HG03045 (cell line): ENCODE results near the gene CDKN2C.
"Not testable (repeated sequence)": the region's sequence is repeated elsewhere in the genome, so short reads cannot be mapped to it uniquely, and the experiment has no call there.

ENCODE experiments used
- ATAC-seq: cut with Tn5 transposase; IDR thresholded peaks from one replicate; pipeline ENCODE4 v1.9.1; 2021; ENCODE audit warnings: mild to moderate bottlenecking, moderate library complexity; ENCODE audit not compliant: unreplicated experiment

CDKN2C gene

DNA sequence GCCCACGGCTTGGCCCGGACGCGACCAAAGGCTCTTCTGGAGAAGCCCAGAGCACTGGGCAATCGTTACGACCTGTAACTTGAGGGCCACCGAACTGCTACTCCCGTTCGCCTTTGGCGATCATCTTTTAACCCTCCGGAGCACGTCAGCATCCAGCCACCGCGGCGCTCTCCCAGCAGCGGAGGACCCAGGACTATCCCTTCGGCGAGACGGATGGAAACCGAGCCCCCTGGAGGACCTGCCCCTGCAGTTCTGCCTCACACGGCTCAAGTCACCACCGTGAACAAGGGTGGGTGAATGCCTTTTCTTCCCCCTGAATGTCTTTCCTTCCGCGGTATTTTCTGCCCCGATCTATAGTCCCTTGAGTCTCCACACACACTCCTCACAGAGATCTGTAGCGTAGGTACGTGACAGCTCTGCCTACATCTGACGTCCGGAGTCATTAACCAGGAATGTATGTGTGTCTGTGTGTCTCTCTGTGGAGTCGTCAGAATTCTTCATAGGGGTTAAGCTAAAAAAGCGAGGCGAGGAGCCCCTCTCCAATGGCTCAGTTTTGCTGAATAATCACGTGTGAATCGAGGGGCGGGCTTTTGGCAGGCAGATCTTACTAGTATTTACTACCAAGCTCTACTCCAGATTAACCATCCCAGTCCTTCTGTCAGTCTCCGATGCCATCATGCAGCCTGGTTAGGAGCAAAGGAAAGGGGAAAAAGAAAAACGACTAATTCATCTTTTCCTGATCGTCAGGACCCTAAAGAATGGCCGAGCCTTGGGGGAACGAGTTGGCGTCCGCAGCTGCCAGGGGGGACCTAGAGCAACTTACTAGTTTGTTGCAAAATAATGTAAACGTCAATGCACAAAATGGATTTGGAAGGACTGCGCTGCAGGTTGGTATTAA, at the start of gene CDKN2C:
Gene CDKN2C, plus strand, starts transcription at position 635 of the 898 bp plus-strand sequence. Its CDS starts 124 bp downstream, at position 759.
- peak; percentile 23 for ATAC-seq

DNA sequence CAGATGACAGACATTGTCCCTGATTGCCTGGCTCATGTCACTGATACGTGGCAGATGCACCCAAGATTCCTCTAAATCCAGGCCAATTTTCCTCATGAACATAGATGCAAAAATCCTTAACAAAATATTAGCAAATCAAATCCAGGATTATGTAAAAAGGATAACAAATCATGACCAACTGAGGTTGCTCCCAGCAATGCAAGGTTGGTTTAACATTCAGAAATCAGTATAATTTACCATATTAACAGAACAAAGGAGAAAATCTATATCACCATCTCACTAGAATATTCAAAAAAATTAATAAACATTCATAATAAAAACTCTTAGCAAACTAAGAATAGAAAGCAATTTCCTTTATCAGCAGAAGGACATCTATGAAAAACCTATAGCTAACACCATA, 49.6 kb upstream of the CDKN2C start:
- ATAC-seq = no peak

DNA sequence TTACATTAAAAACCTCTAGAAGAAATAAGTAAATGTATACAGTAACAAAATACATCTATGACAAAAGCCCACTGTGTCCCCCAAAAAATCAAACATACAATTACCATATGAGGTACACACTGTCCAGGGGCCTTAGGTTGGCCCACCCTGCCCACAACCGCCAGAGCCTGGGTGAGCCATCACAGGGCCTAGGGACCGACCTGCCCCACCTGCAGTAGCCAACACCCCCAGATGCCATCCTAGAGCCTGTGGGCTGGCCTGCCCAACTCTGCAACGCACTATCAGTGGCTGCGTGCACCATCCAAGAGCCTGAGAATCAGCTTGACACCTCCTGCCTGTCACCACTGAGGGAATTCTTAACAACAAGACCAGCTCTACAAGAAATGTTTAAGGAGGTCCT, 49.0 kb upstream of the CDKN2C start:
- no peak for ATAC-seq

DNA sequence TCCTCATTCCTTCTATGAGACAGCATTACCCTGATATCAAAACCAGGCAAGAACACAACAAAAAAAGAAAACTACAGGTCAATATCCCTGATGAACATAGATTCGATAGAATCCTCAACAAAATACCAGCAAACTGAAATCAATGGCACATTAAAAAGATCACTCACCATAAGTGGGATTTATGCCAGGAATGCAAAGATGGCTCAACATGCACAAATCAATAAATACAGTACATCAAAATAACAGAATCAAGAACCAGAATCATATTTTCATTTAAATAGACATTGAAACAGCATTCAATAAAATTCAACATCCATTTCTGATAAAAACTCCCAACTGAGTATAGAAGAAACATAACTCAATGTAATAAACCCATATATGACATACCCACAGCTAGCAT, 46.5 kb upstream of the CDKN2C start:
- no peak for ATAC-seq

DNA sequence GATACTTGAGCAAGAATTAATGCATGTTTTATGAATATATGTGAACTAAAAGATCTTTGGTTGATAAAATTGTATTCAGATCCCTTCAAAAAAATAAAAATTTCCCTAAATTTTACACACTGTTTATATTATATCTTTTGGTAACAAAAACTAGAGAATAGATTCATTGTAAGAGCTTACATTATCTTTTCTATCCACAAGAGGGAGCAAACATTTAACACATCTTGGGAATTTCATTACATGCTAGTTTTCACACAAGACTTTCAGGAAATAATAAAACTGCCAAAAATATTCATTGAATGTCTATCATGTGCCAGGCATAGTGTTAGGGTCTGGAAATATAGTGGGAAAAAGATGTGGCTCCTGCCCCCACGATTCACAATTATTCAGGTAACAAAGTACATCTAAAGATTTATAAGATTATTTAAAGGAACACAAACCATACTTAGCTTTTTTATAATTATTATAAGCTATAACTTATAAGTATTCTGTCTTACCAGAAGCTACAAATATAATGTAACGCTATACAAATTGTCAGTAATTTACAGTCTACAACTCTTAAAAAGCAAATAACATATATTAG, 40.6 kb upstream of the CDKN2C start:
- ATAC-seq = no peak

DNA sequence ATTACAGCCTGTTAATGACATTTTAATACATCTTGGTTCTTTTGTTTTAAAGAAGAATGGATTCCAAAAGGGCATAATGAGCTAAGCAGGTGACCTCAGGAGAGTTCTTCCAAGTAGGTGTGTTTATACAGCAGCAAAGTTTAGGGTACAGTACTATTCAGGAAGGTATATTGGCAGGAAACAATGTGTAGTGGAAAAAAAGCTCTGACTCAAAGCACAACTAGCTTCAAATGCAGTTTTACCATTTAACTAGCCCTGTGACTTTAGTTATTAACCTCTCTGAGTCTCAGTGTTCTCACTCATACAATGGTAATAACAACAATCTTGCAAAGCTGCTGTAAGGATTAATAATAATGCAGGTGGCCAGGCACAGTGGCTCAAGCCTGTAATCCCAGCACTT, 39.9 kb upstream of the CDKN2C start:
- peak; percentile 53 for ATAC-seq

DNA sequence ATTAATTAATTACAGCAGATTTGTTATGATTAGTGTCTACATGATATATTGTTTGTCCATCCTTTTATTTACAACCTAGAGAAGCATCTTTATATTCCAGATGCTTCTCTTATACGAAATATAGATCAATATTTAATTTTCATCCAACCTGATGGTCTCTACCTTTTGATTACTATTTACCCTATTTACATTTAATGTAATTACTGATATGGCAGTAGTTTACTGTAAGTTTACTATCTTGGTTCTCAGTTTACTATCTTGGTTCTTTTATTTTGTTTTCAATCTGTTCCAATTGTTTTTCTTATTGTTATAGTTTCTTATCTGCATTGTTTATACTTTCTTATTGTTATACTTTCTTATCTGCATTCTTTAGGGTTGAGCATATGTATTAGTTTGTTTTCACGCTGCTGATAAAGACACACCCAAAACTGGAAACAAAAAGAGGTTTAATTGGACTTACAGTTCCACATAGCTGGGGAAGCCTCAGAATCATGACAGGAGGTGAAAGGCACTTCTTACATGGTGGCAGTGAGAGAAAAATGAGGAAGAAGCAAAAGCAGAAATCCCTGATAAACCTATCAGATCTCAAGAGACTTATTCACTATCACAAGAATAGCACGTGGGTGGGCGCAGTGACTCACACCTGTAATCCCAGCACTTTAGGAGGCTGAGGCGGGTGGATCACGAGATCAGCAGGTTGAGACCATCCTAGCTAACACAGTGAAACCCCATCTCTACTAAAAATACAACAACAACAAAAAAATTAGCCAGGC, 38.9 kb upstream of the CDKN2C start:
- ATAC-seq = no peak

DNA sequence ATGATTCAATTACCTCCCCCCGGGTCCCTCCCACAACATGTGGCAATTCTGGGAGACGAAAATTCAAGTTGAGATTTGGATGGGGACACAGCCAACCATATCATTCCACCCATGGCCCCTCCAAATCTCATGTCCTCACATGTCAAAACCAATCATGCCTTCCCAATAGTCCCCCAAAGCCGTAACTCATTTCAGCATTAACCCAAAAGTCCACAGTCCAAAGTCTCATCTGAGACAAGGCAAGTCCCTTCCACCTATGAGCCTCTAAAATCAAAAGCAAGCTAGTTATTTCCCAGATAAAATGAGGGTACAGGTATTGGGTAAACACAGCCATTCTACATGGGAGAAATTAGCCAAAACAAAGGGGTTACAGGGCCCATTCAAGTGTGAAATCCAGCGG, 38.0 kb upstream of the CDKN2C start:
- not testable (repeated sequence) for ATAC-seq

DNA sequence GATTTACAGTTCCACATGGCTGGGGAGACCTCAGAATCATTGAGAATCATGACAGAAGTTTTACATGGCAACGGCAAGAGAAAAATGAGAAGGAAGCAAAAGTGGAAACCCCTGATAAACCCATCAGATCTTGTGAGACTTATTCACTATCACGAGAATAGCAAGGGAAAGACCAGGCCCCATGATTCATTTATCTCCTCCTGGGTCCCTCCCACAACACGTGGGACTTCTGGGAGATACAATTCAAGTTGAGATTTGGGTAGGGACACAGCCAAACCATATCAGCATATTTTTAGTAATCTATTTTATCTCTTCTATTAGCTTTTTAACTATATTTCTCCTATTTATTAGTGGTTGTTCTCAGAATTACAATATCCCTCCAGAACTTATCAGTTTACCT, 36.3 kb upstream of the CDKN2C start:
- ATAC-seq = not testable (repeated sequence)

DNA sequence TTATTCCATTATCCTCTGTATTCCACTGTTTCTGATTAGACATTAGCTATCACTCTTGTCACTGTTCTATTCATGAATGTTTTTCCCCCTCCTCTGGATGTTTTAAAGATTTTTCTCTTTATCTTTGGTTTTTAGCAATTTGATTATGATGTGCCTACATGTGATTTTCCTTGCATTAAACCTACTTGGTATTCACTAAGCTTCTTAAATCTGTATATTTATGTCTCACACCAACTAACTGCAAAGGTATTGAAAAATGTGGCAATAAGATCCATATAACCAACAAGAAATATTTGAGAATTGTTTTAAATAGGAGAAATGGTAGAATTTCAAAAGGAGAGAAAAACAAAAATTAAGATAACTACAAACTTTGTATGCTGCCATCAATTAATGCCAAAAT, 35.2 kb upstream of the CDKN2C start:
- ATAC-seq = no peak

DNA sequence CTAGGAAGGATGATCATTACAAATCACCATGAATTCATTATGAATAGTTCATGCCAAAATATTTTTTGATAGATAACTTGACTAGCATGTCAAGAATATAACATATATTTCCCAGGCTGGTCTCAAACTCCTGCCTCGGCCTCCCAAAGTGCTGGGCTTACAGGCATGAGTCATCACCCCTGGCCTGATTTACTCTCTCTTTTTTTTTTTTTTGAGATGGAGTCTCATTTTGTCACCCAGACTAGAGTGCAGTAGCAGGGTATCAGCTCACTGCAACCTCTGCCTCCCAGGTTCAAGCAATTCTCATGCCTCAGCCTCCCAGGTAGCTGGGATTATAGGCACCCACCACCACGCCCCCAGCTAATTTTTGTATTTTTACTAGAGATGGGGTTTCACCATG, 34.8 kb upstream of the CDKN2C start:
- ATAC-seq = not testable (repeated sequence)

DNA sequence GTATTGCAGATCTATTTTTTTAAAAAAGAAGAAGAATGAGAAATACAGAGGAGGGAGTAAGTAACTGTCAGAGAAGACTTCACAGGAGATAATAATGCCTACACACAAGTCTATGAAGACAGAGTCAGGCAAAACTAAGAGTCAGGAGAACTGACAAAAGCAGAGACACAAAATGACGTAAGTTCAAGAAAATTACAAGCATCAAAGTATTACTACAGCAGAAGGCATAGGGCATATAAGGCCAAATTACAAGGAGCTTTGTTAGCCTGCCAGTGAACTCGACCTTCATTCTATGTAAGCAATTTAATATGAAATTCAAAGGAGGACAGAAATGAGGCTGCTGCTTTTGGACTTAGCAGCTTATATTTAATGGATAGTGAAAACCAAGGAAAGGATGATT, 33.7 kb upstream of the CDKN2C start:
- ATAC-seq = no peak

DNA sequence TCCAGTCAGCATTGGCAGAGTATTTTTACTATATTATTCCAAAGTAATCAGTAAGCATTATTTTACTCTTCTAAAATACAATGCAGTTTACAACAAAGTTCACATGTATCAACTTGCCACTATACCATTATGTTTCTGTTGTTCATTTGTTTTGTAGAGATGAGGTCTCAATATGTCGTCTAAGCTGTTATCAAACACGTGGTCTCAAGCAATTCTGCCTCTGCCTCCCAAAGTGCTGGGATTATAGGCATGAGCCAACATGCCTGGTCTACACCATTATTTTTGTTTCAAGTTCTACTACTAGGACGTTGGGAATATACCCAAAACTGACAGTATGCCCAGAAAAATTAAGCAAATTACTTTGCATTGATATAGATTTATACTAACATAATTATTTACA, 29.8 kb upstream of the CDKN2C start:
- ATAC-seq = no peak

DNA sequence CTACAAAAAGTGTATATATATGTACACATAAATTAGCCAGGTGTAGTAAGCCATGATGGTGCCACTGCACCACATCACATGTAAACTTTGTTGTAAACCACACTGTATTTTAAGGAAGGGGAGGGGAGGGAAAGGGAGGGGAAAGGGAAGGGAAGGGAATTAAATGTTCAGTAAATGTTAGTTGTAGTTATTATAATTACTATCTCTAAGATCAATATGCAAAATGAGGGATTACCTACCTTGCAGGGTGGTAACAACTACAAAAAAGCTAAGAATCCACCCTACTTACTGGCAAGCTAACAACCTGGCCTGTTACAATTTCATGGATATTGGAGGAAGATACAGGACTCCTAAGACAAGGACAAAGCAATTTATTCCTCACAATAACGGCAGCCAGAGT, 27.7 kb upstream of the CDKN2C start:
- no peak for ATAC-seq

DNA sequence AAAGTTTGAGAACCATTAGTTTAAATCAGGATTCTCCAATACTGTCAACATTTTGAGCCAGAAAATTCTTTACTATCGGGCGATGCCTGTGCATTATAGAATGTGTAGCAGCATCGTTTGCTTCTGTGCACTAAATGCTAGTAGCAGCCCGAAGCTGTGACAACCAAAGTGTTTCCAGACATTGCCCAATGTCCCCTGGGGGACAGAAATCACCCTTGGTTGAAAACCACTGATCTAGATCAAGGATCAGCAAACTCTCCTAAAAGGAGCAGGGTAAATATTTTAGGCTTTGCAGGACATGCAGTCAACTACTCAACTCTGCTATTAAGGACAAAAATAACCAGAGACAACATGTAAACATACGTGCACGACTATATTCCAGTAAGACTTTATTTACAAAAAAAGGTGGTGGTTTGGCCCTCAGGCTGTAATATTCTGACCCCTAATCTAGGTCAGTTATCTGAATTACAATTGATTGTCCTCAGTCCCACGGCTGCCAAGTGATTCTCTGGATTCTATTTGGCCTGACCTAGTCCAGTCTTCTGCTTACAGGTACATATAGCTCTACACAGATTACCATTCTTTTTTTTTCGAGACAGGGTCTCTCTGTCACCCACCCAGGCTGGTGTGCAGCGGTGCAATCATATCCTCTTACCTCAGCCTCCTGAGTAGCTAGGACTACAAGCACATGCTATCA, 20.6 kb upstream of the CDKN2C start:
- ATAC-seq = no peak

DNA sequence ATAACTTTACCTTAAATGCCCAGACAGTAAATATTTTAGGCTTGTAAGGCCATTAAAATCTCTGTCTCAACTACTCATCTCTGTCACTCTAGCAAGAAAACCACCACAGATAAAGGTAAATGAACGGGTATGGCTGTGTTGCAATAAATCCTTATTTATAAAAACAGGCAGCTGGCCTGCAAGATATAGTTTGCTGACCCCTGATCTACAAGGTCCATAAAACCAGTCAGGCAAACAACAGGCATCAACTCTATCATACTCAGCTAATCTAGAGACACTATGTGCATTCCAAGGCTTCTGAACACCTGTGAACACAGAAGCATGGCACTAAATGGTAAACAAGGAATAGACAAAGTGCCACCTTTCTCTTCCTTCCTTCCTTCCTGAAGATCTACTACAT, 19.6 kb upstream of the CDKN2C start:
- ATAC-seq = no peak

DNA sequence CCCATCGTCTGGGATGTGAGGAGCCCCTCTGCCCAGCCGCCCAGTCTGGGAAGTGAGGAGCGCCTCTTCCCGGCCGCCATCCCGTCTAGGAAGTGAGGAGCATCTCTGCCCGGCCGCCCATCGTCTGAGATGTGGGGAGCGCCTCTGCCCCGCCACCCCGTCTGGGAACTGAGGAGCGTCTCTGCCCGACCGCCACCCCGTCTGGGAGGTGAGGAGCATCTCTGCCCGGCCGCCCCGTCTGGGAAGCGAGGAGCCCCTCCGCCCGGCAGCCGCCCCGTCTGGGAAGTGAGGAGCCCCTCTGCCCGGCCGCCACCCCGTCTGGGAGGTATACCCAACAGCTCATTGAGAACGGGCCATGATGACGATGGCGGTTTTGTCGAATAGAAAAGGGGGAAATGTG, 17.5 kb upstream of the CDKN2C start:
- not testable (repeated sequence) for ATAC-seq

DNA sequence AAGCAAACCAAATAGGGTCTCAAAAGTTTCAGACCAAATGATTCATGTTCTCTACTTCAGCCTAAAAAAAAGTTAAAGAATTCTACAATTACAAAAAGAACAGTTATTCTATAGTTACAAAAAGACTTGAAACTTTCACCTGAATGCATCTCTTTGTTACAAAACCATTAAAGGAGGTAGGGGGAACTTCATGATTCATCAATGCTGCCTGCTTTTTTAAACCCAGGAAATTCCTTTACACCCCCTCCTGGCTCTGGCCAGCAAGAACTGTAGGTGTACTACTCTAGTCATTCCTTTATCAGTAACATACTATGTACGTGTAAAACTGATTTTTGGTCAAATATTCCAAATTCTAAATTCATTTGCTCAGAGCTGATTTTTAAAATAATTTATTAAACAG, 14.9 kb upstream of the CDKN2C start:
- ATAC-seq = no peak

DNA sequence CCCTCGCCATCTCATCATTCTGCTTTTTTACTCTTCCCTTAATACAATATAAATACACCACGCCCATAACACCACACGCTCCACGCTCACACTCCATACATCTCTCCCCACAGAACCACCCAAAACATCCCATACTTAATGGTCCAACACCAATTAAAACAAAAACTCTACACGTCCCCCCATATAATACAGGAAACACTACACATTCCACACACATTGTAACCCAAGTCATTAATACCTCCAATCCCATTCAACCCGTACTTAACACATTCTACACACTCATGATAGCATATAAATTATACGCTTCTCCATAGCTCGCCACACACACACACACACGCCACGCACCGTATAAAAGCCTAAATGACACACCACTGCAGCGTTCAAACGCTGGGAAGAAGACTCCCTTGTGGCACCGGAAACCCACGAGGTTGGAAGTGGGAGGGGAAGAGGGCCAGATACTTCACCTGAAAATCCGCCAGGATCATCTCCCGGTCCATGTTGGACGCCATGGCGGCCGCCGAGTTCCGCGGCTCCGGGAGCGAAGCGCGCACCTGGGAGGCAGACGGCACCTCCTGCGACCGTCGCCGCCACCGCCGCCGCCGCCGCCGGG, 10.6 kb upstream of the CDKN2C start:
- no peak for ATAC-seq

DNA sequence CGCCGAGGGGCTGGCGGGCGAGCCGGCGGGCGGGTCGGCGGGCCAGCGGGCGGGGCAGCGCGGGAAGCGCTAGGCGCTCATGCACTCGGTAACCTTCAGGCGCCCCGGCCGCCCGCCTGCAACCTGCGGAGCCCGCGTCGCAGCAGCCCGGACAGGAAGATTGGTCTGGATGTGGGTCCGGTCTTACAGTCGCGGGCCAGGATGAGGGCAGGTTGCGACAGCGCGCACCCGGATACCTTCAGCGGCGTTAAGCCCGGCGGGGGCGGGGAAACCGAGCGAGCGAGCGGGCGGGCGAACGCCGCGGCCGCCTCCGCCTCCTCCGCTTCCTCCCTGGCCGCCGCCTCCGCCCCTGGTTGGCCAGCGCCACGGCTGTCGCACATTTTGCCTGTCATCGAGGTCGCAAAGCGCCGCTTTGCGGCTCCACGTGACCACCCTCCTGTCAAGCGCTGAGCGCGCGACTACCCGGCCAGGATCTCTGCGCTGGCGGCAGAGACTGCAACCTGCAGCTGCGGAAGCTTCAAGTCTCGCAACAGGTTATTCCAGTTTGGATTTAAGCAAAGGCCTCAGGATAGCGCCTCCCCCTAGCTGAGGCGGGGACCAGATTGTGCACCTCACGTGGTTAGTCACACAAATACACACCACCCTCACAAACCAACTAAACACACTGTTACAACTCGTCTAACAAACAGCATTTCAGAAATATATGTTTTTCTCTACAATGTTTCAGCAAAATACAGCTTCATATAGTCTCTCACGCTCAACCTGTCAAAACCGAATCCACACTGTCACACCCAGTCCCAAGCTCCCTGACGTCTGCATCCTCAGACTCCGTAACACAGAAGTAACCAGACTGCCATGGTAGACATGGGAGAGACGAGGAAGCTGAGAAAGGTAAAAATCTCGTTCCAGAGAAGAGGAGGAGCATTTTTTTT, 9.9 kb upstream of the CDKN2C start, which contains the start of gene FAF1:
Gene FAF1, minus strand, starts transcription at position 355 of the 932 bp plus-strand sequence. CDS start 456 bp downstream, outside the sequence.
- peak; percentile 87 for ATAC-seq
